K562 treated with DMSO at 1 percent for 48 hours (cell line): Measurements from ENCODE around the gene KRTAP5-11. TPM values are rescaled to one million over a fixed set of nuclear protein-coding genes. Genes with fewer than 3 reads are reported as not detected.

Source experiments
- total RNA-seq: library from RNA; unstranded; fragments of 300-600 nt; gene quantifications from 2 replicates; pipeline ENCODE4 v1.2.3, GENCODE V29; 2022; ENCODE audit warnings: low replicate concordance; ENCODE audit errors: extremely low read depth

Gene KRTAP5-11
- total RNA-seq = not detected in 2 replicates

DNA sequence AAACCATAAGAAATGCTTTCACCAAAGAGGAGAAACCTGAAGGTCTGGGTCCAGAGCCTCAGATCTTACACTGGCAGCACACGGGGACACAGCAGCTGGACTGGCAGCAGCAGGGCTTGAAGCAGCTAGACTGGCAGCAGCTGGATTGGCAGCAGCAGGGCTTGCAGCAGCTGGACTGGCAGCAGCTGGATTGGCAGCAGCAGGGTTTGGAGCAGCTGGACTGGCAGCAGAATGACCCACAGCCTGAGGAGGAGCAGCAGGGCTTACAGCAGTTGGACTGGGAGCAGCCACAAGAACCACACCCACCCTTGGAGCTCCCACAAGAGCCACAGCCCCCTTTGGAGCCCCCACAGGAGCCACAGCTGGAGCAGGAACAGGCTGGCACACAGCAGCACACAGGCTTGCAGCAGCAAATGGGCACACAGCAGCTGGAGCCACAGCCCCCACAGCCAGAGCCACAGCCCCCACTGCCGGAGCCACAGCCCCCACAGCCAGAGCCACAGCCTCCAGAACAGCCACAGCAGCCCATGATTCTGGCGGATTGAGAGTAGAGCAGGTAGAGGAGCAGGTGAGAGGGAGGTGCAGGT is at the start of gene KRTAP5-11:
Gene KRTAP5-11 (minus strand): TSS at position 567 of the 587 bp plus-strand sequence. CDS start 38 bp downstream, at position 529.

DNA sequence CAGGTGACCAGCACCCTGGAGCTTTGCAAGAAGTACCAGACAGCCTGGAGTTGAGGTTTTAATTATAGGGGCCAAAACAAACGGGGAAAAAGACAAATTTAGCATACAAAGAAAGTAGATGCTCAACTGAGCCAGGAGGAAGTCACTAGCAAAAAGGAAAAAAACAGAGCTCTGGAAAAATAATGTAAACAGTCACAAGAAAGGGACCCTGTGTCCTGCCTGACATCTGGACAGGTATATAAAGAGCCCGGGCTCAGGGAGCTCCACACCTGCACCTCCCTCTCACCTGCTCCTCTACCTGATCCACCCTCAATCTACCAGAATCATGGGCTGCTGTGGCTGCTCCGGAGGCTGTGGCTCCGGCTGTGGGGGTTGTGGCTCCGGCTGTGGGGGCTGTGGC is 17.4 kb downstream of the KRTAP5-11 start, which contains the start of gene KRTAP5-10:
Gene KRTAP5-10 (plus strand): TSS at position 301 of the 400 bp plus-strand sequence. CDS start 25 bp downstream, at position 326.

GRCh38 chr11:71548120-71548519 is 34.6 kb downstream of the KRTAP5-11 start, which contains the start of gene KRTAP5-9:
TSS of gene KRTAP5-9 (plus strand) at chr11:71548420. CDS start at chr11:71548658, 238 bp downstream.

GRCh38 chr11:71537977-71538665 is 44.6 kb downstream of the KRTAP5-11 start, which contains the start of gene KRTAP5-8:
TSS of gene KRTAP5-8 (plus strand) at chr11:71538025. CDS start at chr11:71538056, 31 bp downstream.

Other genes with a start within 250 kb of the KRTAP5-11 start
- gene DHCR7, start 134.5 kb downstream of the KRTAP5-11 start, total RNA-seq = not detected in 2 replicates
- not detected in 2 replicates for gene NADSYN1, start 129.7 kb downstream of the KRTAP5-11 start, total RNA-seq
- gene KRTAP5-7, start 55.6 kb downstream of the KRTAP5-11 start, total RNA-seq = not detected in 2 replicates
- not detected in 2 replicates for gene KRTAP5-8, start 44.9 kb downstream of the KRTAP5-11 start, total RNA-seq
- gene KRTAP5-9, start 34.5 kb downstream of the KRTAP5-11 start, total RNA-seq = not detected in 2 replicates
- gene KRTAP5-10, start 17.3 kb downstream of the KRTAP5-11 start, total RNA-seq = not detected in 2 replicates